ENCODE data around the gene CYP2E1.
"Not testable (repeated sequence)": the region's sequence is repeated elsewhere in the genome, so short reads cannot be mapped to it uniquely, and the experiment has no call there.

CYP2E1 gene

GRCh38 chr10:133526957-133527588 is at the start of gene CYP2E1:
TSS of gene CYP2E1 (plus strand) at chr10:133527363. CDS start at chr10:133527396, 33 bp downstream.
- DNase-seq (ENCODE audit: low read depth in 2 of 3, low spot score in 1 of 3): no peak

- DNase-seq (ENCODE audit: low read depth in 2 of 3, low spot score in 1 of 3): no peak
Measured at GRCh38 chr10:133481086-133481643, 46.0 kb upstream of the CYP2E1 start.

- DNase-seq (ENCODE audit: low read depth in 2 of 3, low spot score in 1 of 3): no peak
Measured at GRCh38 chr10:133481657-133482056, 45.5 kb upstream of the CYP2E1 start.

- DNase-seq (ENCODE audit: low read depth in 2 of 3, low spot score in 1 of 3): no peak
Measured at GRCh38 chr10:133484818-133485217, 42.3 kb upstream of the CYP2E1 start.

GRCh38 chr10:133487085-133487484 is 40.1 kb upstream of the CYP2E1 start:
- no peak for DNase-seq (ENCODE audit: low read depth in 2 of 3, low spot score in 1 of 3)

GRCh38 chr10:133488354-133488753 is 38.8 kb upstream of the CYP2E1 start:
- no peak for DNase-seq (ENCODE audit: low read depth in 2 of 3, low spot score in 1 of 3)

- DNase-seq (ENCODE audit: low read depth in 2 of 3, low spot score in 1 of 3): no peak
Measured at GRCh38 chr10:133489816-133490588, 37.2 kb upstream of the CYP2E1 start.

GRCh38 chr10:133493562-133493961 is 33.6 kb upstream of the CYP2E1 start:
- DNase-seq (ENCODE audit: low read depth in 2 of 3, low spot score in 1 of 3): not testable (repeated sequence)

GRCh38 chr10:133497363-133497762 is 29.8 kb upstream of the CYP2E1 start:
- not testable (repeated sequence) for DNase-seq (ENCODE audit: low read depth in 2 of 3, low spot score in 1 of 3)

GRCh38 chr10:133499176-133499575 is 28.0 kb upstream of the CYP2E1 start:
- DNase-seq (ENCODE audit: low read depth in 2 of 3, low spot score in 1 of 3): not testable (repeated sequence)

GRCh38 chr10:133500897-133501296 is 26.3 kb upstream of the CYP2E1 start:
- not testable (repeated sequence) for DNase-seq (ENCODE audit: low read depth in 2 of 3, low spot score in 1 of 3)

- no peak for DNase-seq (ENCODE audit: low read depth in 2 of 3, low spot score in 1 of 3)
Measured at GRCh38 chr10:133509700-133510099, 17.5 kb upstream of the CYP2E1 start.

GRCh38 chr10:133511408-133511807 is 15.8 kb upstream of the CYP2E1 start:
- DNase-seq (ENCODE audit: low read depth in 2 of 3, low spot score in 1 of 3): no peak

- no peak for DNase-seq (ENCODE audit: low read depth in 2 of 3, low spot score in 1 of 3)
Measured at GRCh38 chr10:133511907-133512528, 15.1 kb upstream of the CYP2E1 start.

GRCh38 chr10:133515471-133515870 is 11.7 kb upstream of the CYP2E1 start:
- DNase-seq (ENCODE audit: low read depth in 2 of 3, low spot score in 1 of 3): no peak

- no peak for DNase-seq (ENCODE audit: low read depth in 2 of 3, low spot score in 1 of 3)
Measured at GRCh38 chr10:133516057-133516456, 11.1 kb upstream of the CYP2E1 start.

- not testable (repeated sequence) for DNase-seq (ENCODE audit: low read depth in 2 of 3, low spot score in 1 of 3)
Measured at GRCh38 chr10:133518517-133518916, 8.6 kb upstream of the CYP2E1 start.

- peak; percentile 89 to 94 (median 90) for DNase-seq (ENCODE audit: low read depth in 2 of 3, low spot score in 1 of 3)
Measured at GRCh38 chr10:133520193-133520738, 6.9 kb upstream of the CYP2E1 start.

- DNase-seq (ENCODE audit: low read depth in 2 of 3, low spot score in 1 of 3): no peak
Measured at GRCh38 chr10:133523631-133524203, 3.4 kb upstream of the CYP2E1 start.

GRCh38 chr10:133525444-133525843 is 1.7 kb upstream of the CYP2E1 start:
- DNase-seq (ENCODE audit: low read depth in 2 of 3, low spot score in 1 of 3): no peak

GRCh38 chr10:133527771-133528271 is 658 bp downstream of the CYP2E1 start:
- no peak for DNase-seq (ENCODE audit: low read depth in 2 of 3, low spot score in 1 of 3)
